IPS-NIHi11 (cell line): ENCODE results near the gene MANEA.
"Not testable (repeated sequence)": the region's sequence is repeated elsewhere in the genome, so short reads cannot be mapped to it uniquely, and the experiment has no call there.

Experiments used
- DNase-seq: peaks from one replicate; pipeline ENCODE4 v3.0.0; 2012; ENCODE audit warnings: mixed read lengths, low spot score

MANEA gene

GRCh38 chr6:95577304-95578105 lies at the start of gene MANEA:
Gene MANEA (plus strand): TSS chr6:95577535. CDS start chr6:95586440, 8,905 bp downstream.
- DNase-seq: peak; percentile 88

GRCh38 chr6:95529762-95530161 lies 47.6 kb upstream of the MANEA start:
- no peak for DNase-seq

DNA sequence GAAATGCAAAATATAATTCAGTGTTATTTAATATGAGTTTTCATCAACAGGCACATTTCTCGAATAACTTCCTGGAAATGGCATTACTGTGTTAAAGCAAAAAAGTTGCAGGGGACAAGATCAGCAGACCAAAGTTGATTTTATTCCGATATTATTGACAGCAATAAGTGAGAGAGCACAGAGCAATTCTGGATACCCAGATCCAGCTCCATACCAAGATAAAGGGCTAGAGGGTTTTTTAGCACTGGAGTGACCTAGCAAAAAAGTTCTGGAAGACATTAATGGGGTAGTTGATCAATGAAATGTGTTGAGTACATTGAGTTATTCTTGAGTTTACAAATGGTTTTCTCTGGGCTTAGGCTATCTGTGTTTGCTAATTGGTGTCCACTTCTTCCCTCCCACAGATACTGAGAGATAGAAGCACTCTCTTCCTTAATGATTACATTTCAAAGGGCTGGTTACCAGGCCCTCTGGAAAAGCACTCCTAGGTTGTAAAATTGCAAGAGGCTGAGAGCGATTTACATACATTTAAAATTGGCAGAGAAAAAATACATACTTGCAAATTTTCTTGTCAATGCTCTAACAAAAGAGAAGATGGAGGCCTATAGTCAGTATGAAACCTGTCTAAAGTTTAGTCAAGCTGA lies 47.0 kb upstream of the MANEA start:
- no peak for DNase-seq

GRCh38 chr6:95543798-95544197 lies 33.5 kb upstream of the MANEA start:
- DNase-seq: no peak

- no peak for DNase-seq
These were observed 32.7 kb upstream of the MANEA start for GRCh38 chr6:95544517-95545225.

- DNase-seq: no peak
These were observed 32.1 kb upstream of the MANEA start for GRCh38 chr6:95545226-95545625.

- no peak for DNase-seq
These were observed 31.6 kb upstream of the MANEA start for GRCh38 chr6:95545686-95546085.

DNA sequence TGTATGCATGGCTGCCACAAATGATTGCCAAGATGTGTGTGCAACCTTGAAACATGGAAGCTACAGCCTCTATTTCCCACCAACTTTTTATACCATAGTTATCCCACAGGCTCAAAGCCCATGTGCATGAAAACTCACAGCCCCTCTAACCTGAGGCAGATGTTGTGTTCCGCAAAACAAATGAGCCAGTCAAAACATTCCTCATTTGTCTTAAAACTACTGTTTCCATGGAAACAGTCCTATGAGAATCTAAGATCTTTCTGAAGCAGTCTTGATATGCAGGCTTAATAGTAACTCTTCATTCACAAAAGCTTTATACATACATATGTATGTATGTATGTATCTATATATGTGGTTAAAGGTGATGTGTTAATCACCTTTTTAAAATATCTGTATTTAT lies 31.2 kb upstream of the MANEA start:
- no peak for DNase-seq

DNA sequence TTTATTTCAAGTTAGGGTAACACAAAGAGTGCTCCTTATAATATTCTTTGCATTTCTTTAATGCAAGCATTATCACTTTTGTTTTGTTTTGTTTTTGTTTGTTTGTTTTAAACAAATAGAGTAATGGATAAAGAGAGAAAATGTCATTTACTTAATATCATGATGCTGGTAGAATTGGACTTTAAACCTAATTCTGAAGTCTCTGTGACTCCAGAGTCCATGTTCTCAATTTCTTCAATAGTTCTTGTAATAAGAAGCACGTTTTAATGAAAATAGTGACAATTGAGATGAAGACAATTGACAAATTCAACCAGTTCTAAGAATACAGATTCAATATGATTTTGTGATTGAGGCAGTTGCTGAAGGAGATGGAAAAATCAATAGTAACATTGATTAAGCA lies 30.3 kb upstream of the MANEA start:
- DNase-seq: no peak

GRCh38 chr6:95548188-95548786 lies 29.0 kb upstream of the MANEA start:
- no peak for DNase-seq

DNA sequence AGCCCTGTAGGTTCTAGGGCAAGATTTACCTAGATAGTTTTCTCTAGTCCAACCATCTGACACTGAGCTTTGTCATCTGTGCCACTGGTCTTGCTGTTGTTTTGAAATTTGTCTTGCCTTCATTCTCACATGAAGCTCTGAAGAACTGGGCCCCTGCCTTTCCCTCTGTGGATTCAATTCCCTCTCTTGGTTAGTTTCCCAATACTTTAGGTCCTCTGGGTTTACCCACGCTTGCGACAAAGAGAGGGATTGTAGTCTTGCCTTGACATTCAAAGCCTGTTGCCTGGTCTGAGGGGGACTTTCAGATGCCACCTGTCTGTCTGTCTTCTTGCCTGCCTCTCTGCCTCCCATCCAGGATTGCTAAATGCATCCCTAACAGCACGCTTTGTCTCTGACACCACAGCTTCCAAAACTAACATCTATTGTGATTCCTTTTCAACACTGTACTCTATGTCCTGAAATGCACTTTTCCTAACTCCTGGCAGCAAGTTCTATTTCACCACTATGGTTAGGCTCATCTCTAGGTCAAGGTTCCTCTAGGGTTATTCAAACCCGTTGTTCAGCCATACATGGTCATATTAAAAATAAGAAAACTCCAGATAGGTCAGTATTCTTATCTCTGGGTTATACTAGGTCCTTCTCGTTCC lies 25.5 kb upstream of the MANEA start:
- no peak for DNase-seq

- no peak for DNase-seq
These were observed 23.5 kb upstream of the MANEA start for GRCh38 chr6:95553880-95554279.

- DNase-seq: not testable (repeated sequence)
These were observed 16.4 kb upstream of the MANEA start for GRCh38 chr6:95560956-95561355.

- DNase-seq: no peak
These were observed 7.8 kb upstream of the MANEA start for GRCh38 chr6:95569560-95569959.

DNA sequence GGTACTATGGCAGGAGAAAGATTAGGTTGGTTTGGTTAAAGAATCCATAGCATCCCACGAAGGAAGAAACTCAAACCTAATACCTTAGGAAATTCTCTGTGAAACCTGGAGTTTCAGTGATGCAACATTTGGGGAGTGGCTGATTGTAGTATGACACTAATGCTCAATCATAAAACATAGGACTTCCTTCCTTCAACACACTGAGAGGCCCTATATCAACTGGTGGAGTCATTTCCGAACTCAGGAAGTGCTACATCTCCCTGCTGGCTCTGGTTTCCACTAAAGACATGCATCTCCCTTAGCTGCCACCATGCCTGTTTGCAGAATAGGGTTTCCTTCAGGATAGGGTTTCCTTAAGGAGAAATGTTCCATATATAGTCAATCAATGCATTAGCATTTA lies 5.2 kb upstream of the MANEA start:
- DNase-seq: no peak

GRCh38 chr6:95574811-95575210 lies 2.5 kb upstream of the MANEA start:
- DNase-seq: no peak

GRCh38 chr6:95576218-95576997 lies 927 bp upstream of the MANEA start:
- no peak for DNase-seq

DNA sequence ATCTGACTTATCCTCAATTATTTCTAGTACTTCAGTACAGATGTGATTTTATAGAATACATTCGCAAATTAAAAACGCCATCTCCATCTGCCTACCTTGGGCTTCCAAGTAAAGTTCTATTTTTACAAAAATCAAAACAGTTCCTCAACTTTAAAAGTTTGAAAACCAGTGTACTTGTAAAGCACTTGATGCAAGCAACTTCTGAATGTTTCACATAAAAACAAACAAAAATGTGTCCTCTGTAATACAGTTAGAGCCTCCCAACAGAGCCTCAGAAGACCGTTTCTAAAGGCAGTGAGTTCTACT lies 384 bp upstream of the MANEA start:
- no peak for DNase-seq

GRCh38 chr6:95578106-95578410 lies 723 bp downstream of the MANEA start:
- DNase-seq: no peak

DNA sequence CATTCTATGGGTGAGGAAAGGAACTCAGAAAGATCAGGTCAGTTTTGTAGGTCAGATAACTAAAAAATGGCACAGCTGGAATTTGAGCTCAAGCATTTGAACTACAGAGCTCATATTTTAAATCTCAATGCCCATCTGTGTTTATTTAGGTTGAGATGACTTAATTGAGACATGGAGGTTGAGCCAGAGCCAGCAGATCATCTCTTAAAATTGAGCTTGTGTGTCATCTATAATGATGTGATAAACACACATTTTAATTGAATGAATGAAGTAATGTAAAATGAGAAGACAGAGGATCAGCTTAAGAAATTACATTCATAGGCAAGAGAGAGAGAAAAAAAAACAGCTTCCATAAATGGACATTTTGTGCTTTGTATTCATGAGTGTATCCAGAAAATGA lies 3.7 kb downstream of the MANEA start:
- DNase-seq: no peak

GRCh38 chr6:95584226-95584625 lies 6.9 kb downstream of the MANEA start:
- DNase-seq: not testable (repeated sequence)

- no peak for DNase-seq
These were observed 10.7 kb downstream of the MANEA start for GRCh38 chr6:95587989-95588388.
